HG02938 (cell line): ENCODE measurements around the gene TTC33.
A peak's percentile ranks its signal among the peaks of the same experiment; 100 is the strongest.
"Not testable (repeated sequence)": the region's sequence is repeated elsewhere in the genome, so short reads cannot be mapped to it uniquely, and the experiment has no call there.

ENCODE experiments used
- ATAC-seq: cut with Tn5 transposase; IDR thresholded peaks from one replicate; pipeline ENCODE4 v1.9.1; 2021; ENCODE audit warnings: mild to moderate bottlenecking, moderate library complexity; ENCODE audit not compliant: unreplicated experiment

The TTC33 gene

DNA sequence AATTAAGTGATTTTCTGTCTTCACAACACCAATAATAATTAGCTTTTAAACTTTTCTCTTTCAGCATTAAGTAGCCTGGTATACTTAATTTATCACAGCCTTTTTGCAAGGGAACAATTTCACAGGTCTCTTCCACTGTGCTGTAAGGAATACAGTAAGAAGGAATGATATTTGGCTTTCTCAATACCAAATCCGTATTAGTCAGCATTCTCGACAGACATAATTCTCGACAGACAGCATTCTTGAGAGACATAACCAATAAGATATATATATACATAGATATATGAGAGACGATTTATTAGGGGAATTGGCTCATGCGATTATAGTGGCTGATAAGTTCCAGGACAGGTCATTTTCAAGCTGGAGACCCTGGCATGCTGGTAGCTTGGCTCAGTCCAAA, 24.4 kb upstream of the TTC33 start:
- ATAC-seq = no peak

DNA sequence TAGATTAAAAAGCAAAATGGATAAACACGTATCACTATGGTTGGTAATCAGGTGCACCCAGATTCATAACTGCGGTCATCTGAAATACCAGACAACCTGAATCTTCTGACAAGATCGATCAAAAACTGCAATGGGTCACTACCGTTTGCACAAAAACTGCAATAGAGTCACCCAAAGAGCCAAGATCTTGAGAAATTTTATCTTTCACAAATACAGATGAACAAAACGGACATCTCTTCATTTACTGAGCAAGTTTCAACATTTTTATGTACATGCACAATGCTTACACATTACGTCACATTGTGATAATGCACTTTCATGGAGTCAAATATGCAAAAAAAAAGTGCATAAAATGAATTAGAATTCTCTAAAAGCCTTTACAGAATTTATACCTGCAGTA, 23.8 kb upstream of the TTC33 start:
- no peak for ATAC-seq

DNA sequence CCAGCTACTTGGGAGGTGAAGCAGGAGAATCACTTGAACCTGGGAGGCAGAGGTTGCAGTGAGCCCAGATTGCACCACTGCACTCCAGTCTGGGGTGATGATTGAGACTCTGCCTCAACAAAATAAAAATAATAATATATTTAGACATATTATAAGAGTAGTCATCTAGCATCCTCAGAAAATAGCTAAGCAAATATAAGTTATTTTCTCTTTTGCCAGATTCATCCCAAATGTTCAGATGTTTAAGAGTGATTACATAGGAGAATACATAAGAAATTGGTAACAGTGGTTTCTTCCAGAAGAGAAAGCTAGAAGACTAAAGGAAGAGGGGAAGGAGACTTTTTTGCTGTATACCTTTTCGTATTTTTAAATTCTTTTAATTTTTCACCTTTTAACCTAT, 22.4 kb upstream of the TTC33 start:
- ATAC-seq = no peak

DNA sequence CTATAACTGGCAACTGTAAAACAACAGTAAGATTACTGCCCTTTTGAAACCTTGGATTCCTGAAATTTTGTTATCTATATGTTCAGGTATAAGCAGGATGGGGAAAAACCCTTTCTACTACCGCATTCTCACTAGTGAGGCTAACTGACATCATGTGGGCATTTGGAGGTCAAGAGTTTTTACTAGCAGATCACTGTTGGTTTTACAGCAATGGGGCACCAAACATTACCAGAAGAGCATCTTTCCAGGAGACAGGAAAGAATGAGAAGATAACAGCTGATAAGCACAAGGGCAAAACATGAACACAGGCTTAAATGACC, 20.9 kb upstream of the TTC33 start:
- ATAC-seq = no peak

- ATAC-seq = no peak
Observed at GRCh38 chr5:40775846-40776657, 20.3 kb upstream of the TTC33 start.

DNA sequence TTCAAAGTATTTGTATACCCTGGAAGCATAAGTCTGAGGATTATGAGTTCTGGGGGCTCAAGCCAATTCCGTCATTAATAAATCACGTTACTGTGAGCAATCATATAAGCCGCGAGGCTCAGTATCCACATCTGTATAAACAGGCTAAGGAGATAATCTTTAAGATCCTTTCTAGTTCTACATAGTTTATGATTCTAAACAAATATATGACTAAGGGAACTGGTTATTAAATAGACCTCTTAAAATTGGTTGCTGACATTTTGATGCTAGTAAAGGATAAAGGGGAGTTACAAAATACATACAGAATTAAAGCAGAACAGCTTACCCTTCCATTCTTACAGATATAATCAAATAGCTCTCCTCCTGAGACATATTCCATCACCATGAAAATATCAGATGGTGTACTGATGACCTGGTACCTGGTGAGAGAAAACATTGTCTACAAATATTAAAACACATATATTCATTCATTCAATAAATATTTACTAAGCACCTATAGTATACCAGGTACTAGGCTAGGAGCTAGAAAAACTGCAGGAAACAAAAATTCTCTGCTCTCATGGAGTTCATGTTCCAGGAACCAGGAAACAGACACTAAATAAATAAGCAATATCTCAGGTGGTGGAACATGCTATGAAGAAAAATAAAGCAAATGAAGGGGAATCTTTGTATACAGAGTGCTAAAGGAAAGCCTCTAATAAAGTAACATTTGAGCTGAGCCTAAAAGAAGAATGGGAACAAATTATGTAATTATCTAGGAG, 19.5 kb upstream of the TTC33 start:
- ATAC-seq = no peak

DNA sequence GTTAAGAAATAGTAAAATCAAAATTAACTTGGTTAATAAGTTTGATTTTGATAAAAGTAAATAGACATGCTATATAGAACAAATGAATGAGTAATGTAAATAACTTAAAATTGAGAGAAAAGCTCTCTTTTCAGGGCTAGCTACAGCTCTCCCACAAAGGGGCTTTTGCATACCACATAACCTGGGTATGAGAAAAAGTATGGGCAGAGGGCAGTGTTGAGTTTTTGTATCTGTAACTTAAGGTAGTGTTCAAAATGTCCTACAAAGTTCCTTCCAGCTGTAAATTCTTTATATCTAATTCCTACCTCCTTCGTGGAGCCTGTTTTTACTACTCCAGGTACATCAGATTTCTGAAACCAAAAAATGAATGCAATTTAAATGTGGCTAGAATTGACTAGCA, 18.9 kb upstream of the TTC33 start:
- no peak for ATAC-seq

- no peak for ATAC-seq
Observed at GRCh38 chr5:40770764-40771163, 15.0 kb upstream of the TTC33 start.

DNA sequence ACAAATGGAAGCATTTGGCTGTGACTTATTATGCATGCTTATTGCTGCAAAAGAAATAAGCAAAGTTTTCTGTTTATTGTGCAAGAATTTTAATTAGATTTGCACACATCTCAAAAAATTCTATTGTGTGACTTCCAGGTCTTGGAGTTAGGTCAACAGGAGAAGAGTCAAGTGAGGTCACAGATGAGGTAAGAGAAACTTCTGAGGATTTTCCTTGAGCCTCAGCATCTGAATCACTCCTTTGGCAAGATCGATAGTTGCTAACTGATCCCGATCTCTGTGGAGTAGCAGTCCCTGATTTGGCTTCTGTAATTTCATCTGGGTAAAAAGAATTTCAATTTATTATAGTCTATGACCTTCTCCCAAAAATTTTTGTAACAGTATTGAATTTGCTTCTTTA, 6.9 kb upstream of the TTC33 start:
- ATAC-seq = no peak

DNA sequence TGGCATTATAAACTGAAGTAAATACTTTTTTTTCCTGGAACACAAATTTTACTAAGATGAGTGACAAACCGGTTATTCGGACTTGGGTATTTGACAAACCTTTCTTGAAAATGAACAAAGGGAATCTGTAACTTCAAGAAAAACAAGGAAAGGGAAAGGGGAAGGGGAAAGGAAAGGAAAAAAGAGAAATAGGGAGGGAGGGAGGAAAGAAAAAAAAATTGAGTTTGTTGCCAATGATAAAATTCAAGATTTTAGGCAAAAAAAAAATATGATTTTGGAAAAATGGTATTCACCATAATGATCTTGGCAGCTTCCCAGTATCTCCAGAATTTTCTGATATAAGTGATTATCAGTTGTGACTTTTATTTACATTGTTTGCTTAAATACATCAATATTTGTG, 1.6 kb upstream of the TTC33 start:
- ATAC-seq = no peak

- ATAC-seq = peak; percentile 77
Observed at GRCh38 chr5:40755093-40755406, 711 bp downstream of the TTC33 start.

- ATAC-seq = peak; percentile 28
Observed at GRCh38 chr5:40754381-40755092, 1.2 kb downstream of the TTC33 start.

DNA sequence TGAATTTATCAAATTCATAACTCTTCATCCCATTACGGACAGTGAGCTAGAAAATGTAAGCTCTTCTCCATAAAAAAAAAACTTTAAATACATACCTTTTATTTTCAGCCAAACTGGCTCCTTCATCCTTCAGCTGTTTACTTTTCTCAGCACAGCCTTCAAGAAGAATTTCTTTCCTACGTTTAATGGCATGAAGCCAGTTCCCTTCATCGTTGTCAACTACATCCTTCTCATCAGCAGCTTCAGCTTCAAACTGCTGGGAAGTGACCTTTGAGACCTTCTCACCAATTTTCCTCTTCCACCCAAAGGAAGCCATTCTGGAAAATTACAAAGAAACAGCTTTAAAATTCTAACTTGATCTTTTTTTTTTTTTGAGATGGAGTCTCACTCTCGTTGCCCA, 9.1 kb downstream of the TTC33 start:
- ATAC-seq = no peak

GRCh38 chr5:40743771-40744170, 12.0 kb downstream of the TTC33 start:
- no peak for ATAC-seq

DNA sequence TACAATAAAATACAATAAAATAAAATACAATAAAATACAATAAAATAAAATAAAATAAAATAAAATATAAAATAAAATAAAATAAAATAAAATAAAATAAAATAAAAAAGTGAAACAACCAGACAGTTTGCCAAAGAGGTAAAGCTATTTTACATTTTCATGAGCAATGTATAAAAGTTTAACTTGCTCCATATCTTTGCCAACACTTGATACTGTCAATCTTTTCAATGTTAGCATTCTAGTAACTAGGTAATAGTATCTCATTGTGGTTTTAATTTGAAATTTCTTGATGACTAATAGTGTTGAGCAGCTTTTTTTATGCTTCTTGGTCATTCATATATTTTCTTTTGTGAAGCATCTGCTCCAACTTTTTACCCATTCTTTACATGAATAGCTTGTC, 17.3 kb downstream of the TTC33 start:
- no peak for ATAC-seq

DNA sequence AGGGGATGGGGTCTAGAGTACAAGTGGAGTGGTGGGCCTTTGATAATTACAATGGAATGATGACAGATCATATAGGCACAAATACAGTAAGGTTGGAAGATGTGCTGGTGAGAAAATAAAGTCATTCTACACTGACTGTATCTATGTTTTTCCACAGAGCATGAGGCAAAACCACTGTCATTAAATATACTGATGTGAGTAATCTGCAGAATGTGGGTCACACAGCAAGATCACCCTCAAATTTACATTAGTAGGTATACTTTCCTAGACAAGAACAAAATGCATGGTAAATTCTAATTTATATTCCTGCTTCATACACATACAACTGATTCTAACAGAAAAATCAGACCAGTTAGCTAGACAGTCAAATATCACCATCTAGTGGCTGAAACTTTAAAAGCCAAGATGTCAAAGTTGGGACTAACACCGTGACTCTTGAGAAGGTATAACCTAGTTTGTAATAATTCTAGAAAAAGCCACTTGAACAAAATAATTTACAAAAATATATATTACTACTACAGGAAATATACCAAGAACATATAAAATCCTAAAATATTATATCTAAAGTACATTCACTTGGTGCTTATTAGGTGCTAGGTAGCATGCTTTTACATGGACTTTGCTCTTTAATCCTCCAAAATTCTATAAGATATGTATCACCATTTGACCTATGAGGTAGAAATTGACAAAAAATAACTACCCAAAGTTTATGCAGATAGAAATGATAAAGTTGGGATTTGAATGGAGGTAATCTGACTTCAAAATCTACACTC, 19.5 kb downstream of the TTC33 start:
- peak; percentile 69 for ATAC-seq

DNA sequence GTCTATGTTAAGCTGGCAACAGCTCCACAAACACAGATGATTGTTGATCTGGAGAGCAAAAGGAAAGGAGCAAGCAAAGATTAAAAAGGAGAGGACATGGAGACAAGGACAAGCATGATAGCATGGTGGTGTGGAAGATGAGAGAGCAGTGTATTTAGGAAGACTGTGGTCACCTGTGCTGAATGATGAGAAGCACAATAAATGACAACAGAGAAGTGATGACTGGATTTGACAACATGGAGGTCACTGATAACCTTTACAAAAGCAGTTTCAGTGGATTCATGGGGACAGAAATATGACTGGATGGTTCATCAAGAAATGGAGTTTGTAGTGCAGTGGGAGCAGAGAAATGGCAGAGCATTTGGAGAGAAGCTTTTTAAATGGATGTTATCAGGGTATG, 20.2 kb downstream of the TTC33 start:
- no peak for ATAC-seq

GRCh38 chr5:40734986-40735385, 20.8 kb downstream of the TTC33 start:
- no peak for ATAC-seq

GRCh38 chr5:40733879-40734563, 21.7 kb downstream of the TTC33 start:
- ATAC-seq = no peak

GRCh38 chr5:40733434-40733833, 22.3 kb downstream of the TTC33 start:
- ATAC-seq = no peak

DNA sequence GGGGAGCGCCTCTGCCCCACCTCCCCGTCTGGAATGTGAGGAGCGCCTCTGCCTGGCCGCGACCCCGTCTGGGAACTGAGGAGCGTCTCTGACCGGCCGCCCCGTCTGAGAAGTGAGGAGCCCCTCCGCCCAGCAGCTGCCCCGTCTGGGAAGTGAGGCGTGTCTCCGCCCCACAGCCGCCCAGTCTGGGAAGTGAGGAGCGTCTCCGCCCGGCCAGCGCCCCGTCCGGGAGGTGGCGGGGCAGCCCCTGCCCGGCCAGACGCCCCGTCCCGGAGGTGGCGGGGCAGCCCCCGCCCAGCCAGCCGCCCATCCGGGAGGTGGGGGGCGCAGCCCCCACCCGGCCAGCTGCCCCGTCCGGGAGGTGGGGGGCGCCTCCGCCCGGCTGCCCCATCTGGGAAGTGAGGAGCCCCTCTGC, 33.3 kb downstream of the TTC33 start:
- not testable (repeated sequence) for ATAC-seq
